ENCODE data around the gene HMGN2. TPM values are rescaled to one million over a fixed set of nuclear protein-coding genes. Genes with fewer than 3 reads are reported as not detected.

The HMGN2 gene
- total and polyA plus RNA-seq, 4 donors, result 51.8 to 218 (median 132) TPM

DNA sequence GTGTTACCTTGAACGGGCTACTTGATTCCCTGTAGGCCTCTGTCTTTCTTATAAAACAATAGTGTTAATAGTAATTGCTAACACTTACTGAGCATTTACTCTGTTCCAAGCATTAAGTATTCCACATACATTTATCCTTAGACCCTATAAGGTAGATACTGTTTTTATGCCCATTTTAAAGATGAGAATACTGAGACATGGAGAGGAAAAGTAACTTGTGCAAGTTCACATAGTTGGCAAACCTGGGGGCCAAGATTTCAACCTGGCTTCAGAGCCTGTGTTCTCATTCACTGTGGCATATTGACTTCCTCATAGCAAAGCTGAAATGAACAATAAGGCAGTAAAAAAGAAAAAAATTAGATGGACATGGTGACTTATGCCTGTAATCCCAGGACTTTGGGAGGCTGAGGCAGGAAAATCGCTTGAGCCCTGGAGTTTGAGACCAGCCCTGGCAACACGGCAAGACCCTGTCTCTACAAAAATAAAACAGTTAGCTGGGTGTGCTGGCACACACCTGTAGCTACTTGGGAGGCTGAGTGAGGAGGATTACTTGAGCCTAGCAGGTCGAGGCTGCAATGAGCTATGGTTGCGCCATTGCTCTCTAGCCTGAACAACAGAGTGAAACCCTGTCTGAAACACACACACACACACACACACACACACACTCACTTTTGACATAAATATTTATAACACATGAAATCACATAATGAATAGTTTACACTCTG, 19.6 kb upstream of the HMGN2 start:
- Histone ChIP-seq H3K9ac (ENCODE audit: low read depth in 1 of 2, low read length in 2 of 2) (no peak overlapping the region), H3K27me3 (ENCODE audit: control insufficient read depth in 4 of 4, insufficient read depth in 4 of 4, low read length in 3 of 4) (no peaks in the 10 kb centered on the region), H3K36me3 (ENCODE audit: control insufficient read depth in 4 of 4, insufficient read depth in 3 of 4, low read depth in 1 of 4, low read length in 3 of 4) (peaks cover 4 to 28% (median 23%) of the 10 kb centered on the region in 4 donors), H3K9me3 (ENCODE audit: control insufficient read depth in 4 of 4, low read length in 3 of 4) (no peaks in the 10 kb centered on the region), H3K4me3 (ENCODE audit: low read depth in 1 of 3, low read length in 3 of 3) (no peak overlapping the region), H3K27ac (ENCODE audit: low read depth in 1 of 2, low read length in 2 of 2) (no peak overlapping the region), H3K4me1 (ENCODE audit: control insufficient read depth in 4 of 4, insufficient read depth in 4 of 4, low read length in 3 of 4) (no peaks in the 10 kb centered on the region)
- TF ChIP-seq YY1 (IDR thresholded peaks at IDR 0.05), result no peak
- no peak for TF ChIP-seq RXRA (IDR thresholded peaks at IDR 0.05)
- TF ChIP-seq, protein P1, sequence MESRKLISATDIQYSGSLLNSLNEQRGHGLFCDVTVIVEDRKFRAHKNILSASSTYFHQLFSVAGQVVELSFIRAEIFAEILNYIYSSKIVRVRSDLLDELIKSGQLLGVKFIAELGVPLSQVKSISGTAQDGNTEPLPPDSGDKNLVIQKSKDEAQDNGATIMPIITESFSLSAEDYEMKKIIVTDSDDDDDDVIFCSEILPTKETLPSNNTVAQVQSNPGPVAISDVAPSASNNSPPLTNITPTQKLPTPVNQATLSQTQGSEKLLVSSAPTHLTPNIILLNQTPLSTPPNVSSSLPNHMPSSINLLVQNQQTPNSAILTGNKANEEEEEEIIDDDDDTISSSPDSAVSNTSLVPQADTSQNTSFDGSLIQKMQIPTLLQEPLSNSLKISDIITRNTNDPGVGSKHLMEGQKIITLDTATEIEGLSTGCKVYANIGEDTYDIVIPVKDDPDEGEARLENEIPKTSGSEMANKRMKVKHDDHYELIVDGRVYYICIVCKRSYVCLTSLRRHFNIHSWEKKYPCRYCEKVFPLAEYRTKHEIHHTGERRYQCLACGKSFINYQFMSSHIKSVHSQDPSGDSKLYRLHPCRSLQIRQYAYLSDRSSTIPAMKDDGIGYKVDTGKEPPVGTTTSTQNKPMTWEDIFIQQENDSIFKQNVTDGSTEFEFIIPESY (IDR thresholded peaks at IDR 0.05), result no peak
- no peak for TF ChIP-seq SP1 (IDR thresholded peaks at IDR 0.05)
- TF ChIP-seq FOXA1 (IDR thresholded peaks at IDR 0.05), result no peak
- no peak for TF ChIP-seq RAD21 (IDR thresholded peaks at IDR 0.05)
- TF ChIP-seq GABPA (IDR thresholded peaks at IDR 0.05 in 1 of 2, conservative IDR thresholded peaks at IDR 0.05 in 1 of 2), result no peak
- TF ChIP-seq NR2F2 (IDR thresholded peaks at IDR 0.05), result no peak
- TF ChIP-seq, protein P2, sequence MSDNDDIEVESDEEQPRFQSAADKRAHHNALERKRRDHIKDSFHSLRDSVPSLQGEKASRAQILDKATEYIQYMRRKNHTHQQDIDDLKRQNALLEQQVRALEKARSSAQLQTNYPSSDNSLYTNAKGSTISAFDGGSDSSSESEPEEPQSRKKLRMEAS (IDR thresholded peaks at IDR 0.05), result no peak
- TF ChIP-seq HNF4G (IDR thresholded peaks at IDR 0.05), result no peak
- TF ChIP-seq, protein P3, sequence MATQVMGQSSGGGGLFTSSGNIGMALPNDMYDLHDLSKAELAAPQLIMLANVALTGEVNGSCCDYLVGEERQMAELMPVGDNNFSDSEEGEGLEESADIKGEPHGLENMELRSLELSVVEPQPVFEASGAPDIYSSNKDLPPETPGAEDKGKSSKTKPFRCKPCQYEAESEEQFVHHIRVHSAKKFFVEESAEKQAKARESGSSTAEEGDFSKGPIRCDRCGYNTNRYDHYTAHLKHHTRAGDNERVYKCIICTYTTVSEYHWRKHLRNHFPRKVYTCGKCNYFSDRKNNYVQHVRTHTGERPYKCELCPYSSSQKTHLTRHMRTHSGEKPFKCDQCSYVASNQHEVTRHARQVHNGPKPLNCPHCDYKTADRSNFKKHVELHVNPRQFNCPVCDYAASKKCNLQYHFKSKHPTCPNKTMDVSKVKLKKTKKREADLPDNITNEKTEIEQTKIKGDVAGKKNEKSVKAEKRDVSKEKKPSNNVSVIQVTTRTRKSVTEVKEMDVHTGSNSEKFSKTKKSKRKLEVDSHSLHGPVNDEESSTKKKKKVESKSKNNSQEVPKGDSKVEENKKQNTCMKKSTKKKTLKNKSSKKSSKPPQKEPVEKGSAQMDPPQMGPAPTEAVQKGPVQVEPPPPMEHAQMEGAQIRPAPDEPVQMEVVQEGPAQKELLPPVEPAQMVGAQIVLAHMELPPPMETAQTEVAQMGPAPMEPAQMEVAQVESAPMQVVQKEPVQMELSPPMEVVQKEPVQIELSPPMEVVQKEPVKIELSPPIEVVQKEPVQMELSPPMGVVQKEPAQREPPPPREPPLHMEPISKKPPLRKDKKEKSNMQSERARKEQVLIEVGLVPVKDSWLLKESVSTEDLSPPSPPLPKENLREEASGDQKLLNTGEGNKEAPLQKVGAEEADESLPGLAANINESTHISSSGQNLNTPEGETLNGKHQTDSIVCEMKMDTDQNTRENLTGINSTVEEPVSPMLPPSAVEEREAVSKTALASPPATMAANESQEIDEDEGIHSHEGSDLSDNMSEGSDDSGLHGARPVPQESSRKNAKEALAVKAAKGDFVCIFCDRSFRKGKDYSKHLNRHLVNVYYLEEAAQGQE (IDR thresholded peaks at IDR 0.05), result no peak
- TF ChIP-seq EGR1 (IDR thresholded peaks at IDR 0.05; ENCODE audit: low read depth in 2 of 2), result no peak
- TF ChIP-seq HNF4A (conservative IDR thresholded peaks at IDR 0.05), result no peak
- no peak for TF ChIP-seq TAF1 (conservative IDR thresholded peaks at IDR 0.05)
- no peak for TF ChIP-seq JUND (IDR thresholded peaks at IDR 0.05)
- TF ChIP-seq FOXA2 (IDR thresholded peaks at IDR 0.05), result no peak
- TF ChIP-seq, protein P4, sequence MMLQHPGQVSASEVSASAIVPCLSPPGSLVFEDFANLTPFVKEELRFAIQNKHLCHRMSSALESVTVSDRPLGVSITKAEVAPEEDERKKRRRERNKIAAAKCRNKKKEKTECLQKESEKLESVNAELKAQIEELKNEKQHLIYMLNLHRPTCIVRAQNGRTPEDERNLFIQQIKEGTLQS (IDR thresholded peaks at IDR 0.05), result no peak
- TF ChIP-seq CTCF (IDR thresholded peaks at IDR 0.05; ENCODE audit: low read depth, low read length, missing input control), result no peak
- 97% methylated on average over 5 of the region's 5 CpGs for WGBS
- DNase-seq (ENCODE audit: low spot score), result no peak

Data from liver (tissue), 9 donors.